ENCODE results near the gene MYH2. TPM values are rescaled to one million over a fixed set of nuclear protein-coding genes. Genes with fewer than 3 reads are reported as not detected.

Gene MYH2
- total RNA-seq, 4 donors from 2014 or later: 0.68 TPM; not detected in 3

DNA sequence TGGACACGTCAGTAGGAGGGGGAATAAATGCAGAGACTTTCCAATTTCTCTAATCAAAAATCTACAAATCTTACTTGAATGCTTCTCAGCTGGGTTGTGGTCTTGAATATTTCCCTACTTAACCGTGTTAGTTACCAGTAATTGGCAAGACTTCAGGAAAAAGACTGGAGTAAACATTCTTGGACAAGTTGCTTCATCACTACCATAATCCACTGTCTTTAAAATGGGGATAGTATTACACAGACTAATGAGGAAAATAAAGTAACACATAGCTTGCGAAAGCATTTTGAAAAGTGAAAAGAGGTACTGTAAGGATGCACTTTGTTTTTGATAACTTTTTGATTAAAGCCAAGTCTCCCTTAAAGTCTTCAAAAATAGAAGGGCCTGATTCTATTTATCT, 49.5 kb downstream of the MYH2 start:
- no peaks in the 10 kb centered on the region for H3K36me3 ChIP-seq
- DNase-seq: no peak
- intact Hi-C loops (cut with DNase I; ENCODE audit: low total_unique reads) (no loop called here), in situ Hi-C loops (cut with MboI; ENCODE audit: low pct_ligation_motif_present in 1 of 4, low pct_unique_long_range_greater_than_20kb in 1 of 4, low sequenced_read_pairs in 3 of 4) (loop anchor here in 1 of 4 donors (25.0 kb wide), 1 partner anchor 112 kb away; no protein-coding TSS in a partner anchor)
- no peak overlapping the region for H3K4me3 ChIP-seq
- H3K4me1 ChIP-seq: no peaks in the 10 kb centered on the region
- no peaks in the 10 kb centered on the region for H3K9me3 ChIP-seq
- H3K27ac ChIP-seq: no peak overlapping the region
- no peak for TF ChIP-seq CTCF (IDR thresholded peaks at IDR 0.05)
- no peak for TF ChIP-seq EP300 (IDR thresholded peaks at IDR 0.05; ENCODE audit: low read depth)
- no peak for TF ChIP-seq POLR2A (IDR thresholded peaks at IDR 0.05)
- TF ChIP-seq POLR2AphosphoS5 (IDR thresholded peaks at IDR 0.05): no peak
- whole genome bisulfite sequencing, 2 donors (ENCODE audit: low coverage in 1 of 2): 73 to 77% methylated on average over 3 of the region's 3 CpGs
- no peaks in the 10 kb centered on the region for H3K27me3 ChIP-seq

DNA sequence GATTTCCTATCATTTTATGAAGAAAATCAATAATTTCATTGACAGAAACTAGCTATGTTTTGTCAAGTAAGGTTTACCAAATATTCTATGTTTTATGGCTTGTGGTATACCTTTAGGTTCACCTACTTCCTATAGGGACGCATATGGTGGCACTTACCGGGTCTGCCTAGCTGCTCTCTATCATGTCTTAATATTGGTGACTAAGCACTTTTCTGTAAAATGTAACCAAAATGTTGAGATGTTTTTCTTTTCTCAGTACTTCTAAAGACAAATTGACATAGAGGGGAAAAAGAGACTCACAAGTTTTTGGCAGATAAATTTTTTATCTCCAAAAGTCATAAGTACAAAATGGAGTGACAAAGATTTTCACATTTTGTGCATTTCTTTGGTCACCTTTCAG, 57.5 kb downstream of the MYH2 start:
- Histone ChIP-seq H3K27ac (no peak overlapping the region), H3K4me3 (no peak overlapping the region), H3K36me3 (no peaks in the 10 kb centered on the region), H3K4me1 (no peaks in the 10 kb centered on the region), H3K9me3 (peaks cover 21 to 27% of the 10 kb centered on the region in 2 donors), H3K27me3 (no peaks in the 10 kb centered on the region)
- no peak for TF ChIP-seq POLR2A (IDR thresholded peaks at IDR 0.05)
- TF ChIP-seq EP300 (IDR thresholded peaks at IDR 0.05; ENCODE audit: low read depth): no peak
- no peak for TF ChIP-seq POLR2AphosphoS5 (IDR thresholded peaks at IDR 0.05)
- TF ChIP-seq CTCF (IDR thresholded peaks at IDR 0.05): no peak
- 84 to 100% methylated on average over 2 of the region's 2 CpGs for WGBS, 2 donors (ENCODE audit: low coverage in 1 of 2)
- in situ Hi-C loops (cut with MboI; ENCODE audit: low pct_ligation_motif_present in 1 of 4, low pct_unique_long_range_greater_than_20kb in 1 of 4, low sequenced_read_pairs in 3 of 4) (no loop called here), intact Hi-C loops (cut with DNase I; ENCODE audit: low total_unique reads) (no loop called here)
- DNase-seq: no peak

DNA sequence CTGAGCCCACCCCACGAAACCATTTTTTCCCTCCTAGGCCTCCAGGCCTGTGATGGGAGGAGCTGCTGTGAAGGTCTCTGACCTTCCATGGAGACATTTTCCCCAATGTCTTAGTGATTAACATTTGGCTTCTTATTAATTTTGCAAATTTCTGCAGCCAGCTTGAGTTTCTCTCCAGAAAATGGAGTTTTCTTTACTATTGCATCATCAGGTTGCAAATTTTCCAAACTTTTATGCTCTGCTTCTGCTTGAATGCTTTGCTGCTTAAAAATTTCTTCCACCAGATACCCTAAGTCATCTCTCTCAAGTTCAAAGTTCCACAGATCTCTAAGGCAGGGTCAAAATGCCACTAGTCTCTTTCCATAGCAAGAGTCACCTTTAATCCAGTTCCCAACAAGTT, 67.2 kb downstream of the MYH2 start:
- no peak for TF ChIP-seq CTCF (IDR thresholded peaks at IDR 0.05)
- TF ChIP-seq POLR2A (IDR thresholded peaks at IDR 0.05): no peak
- TF ChIP-seq POLR2AphosphoS5 (IDR thresholded peaks at IDR 0.05): no peak
- TF ChIP-seq EP300 (IDR thresholded peaks at IDR 0.05; ENCODE audit: low read depth): no peak
- Histone ChIP-seq H3K27me3 (no peaks in the 10 kb centered on the region), H3K36me3 (no peaks in the 10 kb centered on the region), H3K4me1 (no peaks in the 10 kb centered on the region), H3K4me3 (no peak overlapping the region), H3K9me3 (no peaks in the 10 kb centered on the region), H3K27ac (no peak overlapping the region)
- 83 to 89% methylated on average over 1 of the region's 1 CpG for WGBS, 2 donors (ENCODE audit: low coverage in 1 of 2)
- in situ Hi-C loops (cut with MboI; ENCODE audit: low pct_ligation_motif_present in 1 of 4, low pct_unique_long_range_greater_than_20kb in 1 of 4, low sequenced_read_pairs in 3 of 4): no loop called here
- no peak for DNase-seq
- intact Hi-C loops (cut with DNase I; ENCODE audit: low total_unique reads): no loop called here

DNA sequence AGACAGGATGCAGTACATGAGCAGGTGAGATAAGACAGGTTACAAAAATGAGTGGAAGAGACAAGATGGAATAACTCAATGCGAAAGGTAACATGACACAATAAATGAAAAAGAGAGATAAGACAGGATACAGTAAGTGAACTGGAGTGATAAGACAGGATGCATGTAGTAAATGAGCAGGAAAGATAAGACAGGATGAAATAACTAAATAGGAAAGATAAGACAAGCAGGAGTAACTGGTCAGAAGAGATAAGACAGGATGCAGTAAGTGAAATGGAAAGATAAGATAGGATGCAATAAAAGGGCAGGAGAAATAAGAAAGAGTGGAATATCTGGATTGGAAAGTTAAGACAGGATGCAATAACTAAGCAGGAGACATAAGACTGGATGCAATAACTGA, 71.8 kb downstream of the MYH2 start:
- no peak for DNase-seq
- intact Hi-C loops (cut with DNase I; ENCODE audit: low total_unique reads) (no loop called here), in situ Hi-C loops (cut with MboI; ENCODE audit: low pct_ligation_motif_present in 1 of 4, low pct_unique_long_range_greater_than_20kb in 1 of 4, low sequenced_read_pairs in 3 of 4) (no loop called here)
- Histone ChIP-seq H3K9me3 (no peaks in the 10 kb centered on the region), H3K36me3 (no peaks in the 10 kb centered on the region), H3K4me3 (no peak overlapping the region), H3K4me1 (no peaks in the 10 kb centered on the region), H3K27ac (no peak overlapping the region), H3K27me3 (no peaks in the 10 kb centered on the region)
- 61 to 70% methylated on average over 1 of the region's 1 CpG for WGBS, 2 donors (ENCODE audit: low coverage in 1 of 2)
- TF ChIP-seq POLR2AphosphoS5 (IDR thresholded peaks at IDR 0.05): no peak
- no peak for TF ChIP-seq EP300 (IDR thresholded peaks at IDR 0.05; ENCODE audit: low read depth)
- no peak for TF ChIP-seq POLR2A (IDR thresholded peaks at IDR 0.05)
- TF ChIP-seq CTCF (IDR thresholded peaks at IDR 0.05): no peak

All from transverse colon (tissue), 4 donors.